Keratinocyte (primary cell): ENCODE data around the gene SRD5A1. TPM values are rescaled to one million over a fixed set of nuclear protein-coding genes. Genes with fewer than 3 reads are reported as not detected.
"Not testable (repeated sequence)": the region's sequence is repeated elsewhere in the genome, so short reads cannot be mapped to it uniquely, and the experiment has no call there.

Source experiments
- DNase-seq: peaks from one replicate; pipeline ENCODE4 v3.0.0-alpha.2; 2011; ENCODE audit warnings: low read depth, missing footprints, low spot score
- FAIRE-seq: peaks from 2 replicates; lab custom pipeline; 2011; peaks lifted over from hg19 to GRCh38; lab: Jason Lieb, UNC
- H2AFZ ChIP-seq: 2 replicates; pipeline ENCODE4 v1.6.0; 2012; ENCODE audit warnings: low read length, control low read depth, inconsistent platforms; ENCODE audit not compliant: control insufficient read depth
- H3K27ac ChIP-seq: 2 replicates; pipeline ENCODE4 v1.5.1; 2011; ENCODE audit warnings: low read length; ENCODE audit not compliant: control insufficient read depth, insufficient read depth
- H3K27me3 ChIP-seq: 3 replicates; pipeline ENCODE4 v1.6.0; 2011; ENCODE audit warnings: low read length; ENCODE audit not compliant: control insufficient read depth, insufficient read depth; ENCODE audit errors: extremely low read depth
- H3K36me3 ChIP-seq, 2 experiments: 2 replicates in 1 of 2; 3 replicates in 1 of 2; pipeline ENCODE4 v1.5.1; 2011; ENCODE audit warnings: low read length in 2 of 2, mild to moderate bottlenecking in 1 of 2; ENCODE audit not compliant: control insufficient read depth in 2 of 2, insufficient read depth in 2 of 2; ENCODE audit errors: extremely low read depth in 1 of 2
- H3K4me1 ChIP-seq: 3 replicates; pipeline ENCODE4 v1.5.1; 2011; ENCODE audit warnings: low read length; ENCODE audit not compliant: control insufficient read depth, insufficient read depth; ENCODE audit errors: extremely low read depth
- H3K4me2 ChIP-seq: 3 replicates; pipeline ENCODE4 v1.6.0; 2011; ENCODE audit warnings: low read depth, low read length; ENCODE audit not compliant: control insufficient read depth, insufficient read depth; ENCODE audit errors: extremely low read depth
- H3K4me3 ChIP-seq, 3 experiments: fragments of 200-600 bp in 1 of 3; sonication (generic) in 1 of 3; 2 replicates in 2 of 3; 3 replicates in 1 of 3; pipeline ENCODE4 v1.5.1; 2011 to 2016; ENCODE audit warnings: low read length in 3 of 3, mild to moderate bottlenecking in 3 of 3, control low read depth in 2 of 3, inconsistent platforms in 1 of 3, low read depth in 1 of 3, mixed read lengths in 1 of 3, mixed run types in 1 of 3, moderate library complexity in 1 of 3; ENCODE audit not compliant: control insufficient read depth in 2 of 3, insufficient read depth in 2 of 3; ENCODE audit errors: extremely low read depth in 1 of 3
- H3K79me2 ChIP-seq: 2 replicates; pipeline ENCODE4 v1.6.0; 2012; ENCODE audit warnings: low read length; ENCODE audit not compliant: control insufficient read depth, insufficient read depth
- H3K9ac ChIP-seq: 3 replicates; pipeline ENCODE4 v1.6.0; 2011; ENCODE audit warnings: low read length; ENCODE audit not compliant: control insufficient read depth, insufficient read depth; ENCODE audit errors: extremely low read depth
- H3K9me1 ChIP-seq: 3 replicates; pipeline ENCODE4 v1.6.0; 2011; ENCODE audit warnings: low read length; ENCODE audit not compliant: control insufficient read depth, insufficient read depth; ENCODE audit errors: extremely low read depth
- H3K9me3 ChIP-seq: 2 replicates; pipeline ENCODE4 v1.5.1; 2012; ENCODE audit warnings: low read depth, low read length; ENCODE audit not compliant: control insufficient read depth
- H4K20me1 ChIP-seq: 3 replicates; pipeline ENCODE4 v1.6.0; 2011; ENCODE audit warnings: low read length; ENCODE audit not compliant: control insufficient read depth, insufficient read depth; ENCODE audit errors: extremely low read depth
- EZH2 ChIP-seq: IDR thresholded peaks from one replicate; pipeline ENCODE4 v1.6.1; 2012; ENCODE audit warnings: inconsistent platforms, mild to moderate bottlenecking, low read length, moderate library complexity
- dilution Hi-C: fragments of 300-500 bp; cut with MboI; formaldehyde crosslinking; loops from one replicate; pipeline ENCODE4 v1.7.0; 2020; ENCODE audit warnings: low sequenced_read_pairs; ENCODE audit not compliant: extremely low pct_ligation_motif_present
- polyA plus RNA-seq, 5 experiments: library from polyadenylated mRNA; depleted of rRNA in 3 of 5; stranded (reverse) in 3 of 5; stranded (forward) in 1 of 5; unstranded in 1 of 5; fragments of >200 nt; gene quantifications; 1 replicate in 1 of 5; 2 replicates in 3 of 5; 3 replicates in 1 of 5; pipeline versions ENCODE4 v1.2.1 to v1.2.3, GENCODE V29; 2011 to 2012; ENCODE audit warnings: missing spikeins in 2 of 5, low read depth in 1 of 5, low replicate concordance in 1 of 5
- TF ChIP-seq, protein P1 (sequence below), 3 experiments: IDR thresholded peaks in 1 of 3; conservative IDR thresholded peaks in 1 of 3; optimal IDR thresholded peaks in 1 of 3; 2 replicates in 2 of 3; 3 replicates in 1 of 3; pipeline versions ENCODE3 to v1.5.1; 2011; ENCODE audit warnings: low read length in 3 of 3, mild to moderate bottlenecking in 3 of 3, moderate library complexity in 2 of 3, control low read depth in 1 of 3, inconsistent platforms in 1 of 3; ENCODE audit not compliant: insufficient read depth in 2 of 3; ENCODE audit errors: extremely low read depth in 1 of 3

The SRD5A1 gene
- polyA plus RNA-seq, 1 donor (not counting 4 experiments of a cell fraction or from before 2014, with no cell fraction given), result 35.4 TPM

DNA sequence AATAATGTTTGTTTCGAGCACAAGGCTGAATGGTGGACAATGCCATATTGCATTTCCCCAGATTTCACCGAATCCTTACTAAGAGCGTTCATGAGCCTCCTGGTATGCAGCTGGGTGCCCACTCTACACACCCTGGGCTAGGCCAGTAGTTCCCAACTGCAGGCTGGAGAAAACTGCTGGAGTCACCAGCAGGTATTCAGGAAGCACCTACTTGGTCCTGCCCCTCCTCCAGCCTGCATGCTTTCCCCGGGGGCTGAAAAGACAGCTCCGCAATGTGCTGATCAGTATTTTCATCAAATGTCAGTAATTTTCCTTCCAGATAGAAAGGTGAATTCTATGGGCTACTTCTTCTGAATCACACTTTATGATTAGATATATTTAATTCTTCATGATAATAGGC lies 34.4 kb downstream of the SRD5A1 start:
- Histone ChIP-seq H2AFZ (no peak overlapping the region), H3K4me1 (no peaks in the 10 kb centered on the region), H3K27me3 (no peaks in the 10 kb centered on the region), H3K4me2 (no peak overlapping the region), H3K4me3 (no peak overlapping the region), H3K36me3 (peaks cover 7 to 18% of the 10 kb centered on the region in 2 experiments), H3K9me1 (no peaks in the 10 kb centered on the region), H4K20me1 (no peaks in the 10 kb centered on the region), H3K9me3 (no peaks in the 10 kb centered on the region), H3K79me2 (no peaks in the 10 kb centered on the region), H3K27ac (no peak overlapping the region), H3K9ac (no peak overlapping the region)
- FAIRE-seq (no peak), DNase-seq (no peak)
- dilution Hi-C loops, result no loop called here
- TF ChIP-seq, protein P1, sequence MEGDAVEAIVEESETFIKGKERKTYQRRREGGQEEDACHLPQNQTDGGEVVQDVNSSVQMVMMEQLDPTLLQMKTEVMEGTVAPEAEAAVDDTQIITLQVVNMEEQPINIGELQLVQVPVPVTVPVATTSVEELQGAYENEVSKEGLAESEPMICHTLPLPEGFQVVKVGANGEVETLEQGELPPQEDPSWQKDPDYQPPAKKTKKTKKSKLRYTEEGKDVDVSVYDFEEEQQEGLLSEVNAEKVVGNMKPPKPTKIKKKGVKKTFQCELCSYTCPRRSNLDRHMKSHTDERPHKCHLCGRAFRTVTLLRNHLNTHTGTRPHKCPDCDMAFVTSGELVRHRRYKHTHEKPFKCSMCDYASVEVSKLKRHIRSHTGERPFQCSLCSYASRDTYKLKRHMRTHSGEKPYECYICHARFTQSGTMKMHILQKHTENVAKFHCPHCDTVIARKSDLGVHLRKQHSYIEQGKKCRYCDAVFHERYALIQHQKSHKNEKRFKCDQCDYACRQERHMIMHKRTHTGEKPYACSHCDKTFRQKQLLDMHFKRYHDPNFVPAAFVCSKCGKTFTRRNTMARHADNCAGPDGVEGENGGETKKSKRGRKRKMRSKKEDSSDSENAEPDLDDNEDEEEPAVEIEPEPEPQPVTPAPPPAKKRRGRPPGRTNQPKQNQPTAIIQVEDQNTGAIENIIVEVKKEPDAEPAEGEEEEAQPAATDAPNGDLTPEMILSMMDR (optimal IDR thresholded peaks at IDR 0.05 in 1 of 3, IDR thresholded peaks at IDR 0.05 in 1 of 3, conservative IDR thresholded peaks at IDR 0.05 in 1 of 3; ENCODE audit: extremely low read depth in 1 of 3, insufficient read depth in 2 of 3, low read length in 3 of 3), result no peak
- no peak for TF ChIP-seq EZH2

DNA sequence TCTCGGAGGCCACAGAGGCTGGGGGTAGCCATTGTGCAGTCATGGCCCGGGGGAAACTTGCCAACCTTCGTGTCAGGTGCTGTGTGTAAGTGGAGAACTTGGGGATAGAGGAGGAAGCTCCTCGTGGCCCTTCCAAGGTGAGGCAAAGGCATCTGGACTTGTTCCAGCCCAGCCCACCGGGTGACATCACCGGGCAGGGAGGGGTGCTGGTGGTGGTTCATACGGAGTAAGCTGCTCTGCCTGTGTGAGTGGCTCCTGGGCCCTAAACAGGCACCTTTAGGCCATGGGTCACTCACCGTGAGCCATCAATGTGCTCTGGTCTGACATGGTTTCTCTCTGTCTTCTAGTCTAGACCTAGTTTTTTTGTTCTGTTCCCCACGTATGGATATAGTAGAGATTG lies 35.5 kb downstream of the SRD5A1 start:
- H3K9ac ChIP-seq, FAIRE-seq, H3K27ac ChIP-seq, H4K20me1 ChIP-seq, H2AFZ ChIP-seq, dilution Hi-C loops, H3K27me3 ChIP-seq, H3K9me1 ChIP-seq, H3K79me2 ChIP-seq, H3K4me1 ChIP-seq, H3K4me3 ChIP-seq, H3K9me3 ChIP-seq, DNase-seq, H3K4me2 ChIP-seq: not testable (repeated sequence)
- H3K36me3 ChIP-seq, result peaks cover 7 to 17% of the 10 kb centered on the region in 2 experiments

DNA sequence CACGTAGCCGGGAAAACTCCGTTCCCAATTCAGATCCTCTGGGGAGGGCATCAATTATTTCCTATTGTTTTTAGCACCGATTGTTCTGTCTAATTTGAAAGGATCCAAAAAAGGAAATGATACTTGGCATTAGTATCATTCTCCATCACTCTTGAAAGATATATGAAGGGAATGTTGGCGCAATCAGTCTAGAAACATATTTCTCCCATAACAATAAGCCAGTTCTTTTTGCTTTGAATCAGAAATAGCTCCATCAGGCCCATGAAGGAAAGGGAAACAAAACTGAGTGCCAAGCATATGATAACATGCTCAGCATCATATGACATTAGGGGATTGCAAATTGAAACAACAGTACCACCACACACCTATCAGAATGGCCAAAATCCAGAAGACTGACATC lies 39.8 kb downstream of the SRD5A1 start:
- Histone ChIP-seq H3K4me3 (no peak overlapping the region), H3K4me1 (peaks cover 12% of the 10 kb centered on the region), H3K79me2 (no peaks in the 10 kb centered on the region), H2AFZ (no peak overlapping the region), H3K4me2 (no peak overlapping the region), H3K27me3 (no peaks in the 10 kb centered on the region), H3K9ac (no peak overlapping the region), H3K27ac (no peak overlapping the region), H3K36me3 (peaks cover 4 to 11% of the 10 kb centered on the region in 2 experiments), H4K20me1 (no peaks in the 10 kb centered on the region), H3K9me1 (no peaks in the 10 kb centered on the region), H3K9me3 (no peaks in the 10 kb centered on the region)
- DNase-seq, result no peak
- dilution Hi-C loops, result no loop called here
- TF ChIP-seq, protein P1 (optimal IDR thresholded peaks at IDR 0.05 in 1 of 3, IDR thresholded peaks at IDR 0.05 in 1 of 3, conservative IDR thresholded peaks at IDR 0.05 in 1 of 3; ENCODE audit: extremely low read depth in 1 of 3, insufficient read depth in 2 of 3, low read length in 3 of 3), result no peak
- TF ChIP-seq EZH2, result no peak
- no peak for FAIRE-seq
